GM12892 (cell line): Measurements from ENCODE around the gene QPCT.

ENCODE experiments used
- POLR2A ChIP-seq: IDR thresholded peaks from 2 replicates; pipeline ENCODE4 v1.6.1; 2011; ENCODE audit warnings: low read depth, low read length, control low read depth
- POLR2AphosphoS5 ChIP-seq: IDR thresholded peaks from 2 replicates; pipeline ENCODE4 v1.6.1; 2011; ENCODE audit warnings: low read depth, low read length, control low read depth
- TAF1 ChIP-seq: IDR thresholded peaks from 2 replicates; pipeline ENCODE4 v1.6.1; 2011; ENCODE audit warnings: low read depth, mild to moderate bottlenecking, control low read depth, low read length, borderline replicate concordance

DNA sequence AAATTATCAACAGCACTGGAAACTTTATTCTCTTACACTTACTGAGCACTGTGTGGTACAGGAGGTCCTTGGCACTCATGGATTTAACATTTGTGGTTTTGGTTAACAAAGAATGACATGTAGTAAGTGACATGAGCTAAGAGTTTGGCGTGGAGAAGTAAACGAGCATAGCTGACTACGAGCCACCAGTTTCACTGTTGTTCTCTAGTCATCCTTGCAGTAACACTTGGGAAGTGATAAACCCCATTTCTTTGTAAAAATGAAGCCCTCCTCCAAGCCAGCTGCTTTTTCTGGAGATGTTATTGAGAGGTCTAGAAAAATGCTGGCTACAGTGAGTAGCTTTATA, 32.7 kb downstream of the QPCT start:
- TF ChIP-seq POLR2AphosphoS5 (peak; percentile 42; the same call in 1 of the 2 replicates), POLR2A (no peak; the same call in 1 of the 2 replicates), TAF1 (no peak)
